NCI-H2107 treated with DMSO at 0.1 percent for 48 hours (cell line): ENCODE measurements around the gene GBA2.

Experiments
- DNase-seq: peaks from one replicate; lab custom pipeline; 2025; ENCODE audit not compliant: unreplicated experiment; lab: John Stamatoyannopoulos, UW

GBA2 gene

GRCh38 chr9:35767458-35767857 lies 18.4 kb upstream of the GBA2 start:
- DNase-seq: no peak

GRCh38 chr9:35766997-35767396 lies 18.0 kb upstream of the GBA2 start:
- DNase-seq: no peak

GRCh38 chr9:35763803-35764202 lies 14.8 kb upstream of the GBA2 start:
- DNase-seq: no peak

- DNase-seq: no peak
Measured at GRCh38 chr9:35763181-35763580, 14.2 kb upstream of the GBA2 start.

GRCh38 chr9:35760651-35761050 lies 11.6 kb upstream of the GBA2 start:
- DNase-seq: no peak

- no peak for DNase-seq
Measured at GRCh38 chr9:35759795-35760194, 10.8 kb upstream of the GBA2 start.

GRCh38 chr9:35758475-35759050 lies 9.5 kb upstream of the GBA2 start:
- no peak for DNase-seq

GRCh38 chr9:35757892-35758275 lies 8.9 kb upstream of the GBA2 start:
- DNase-seq: no peak

- DNase-seq: peak; percentile 65
Measured at GRCh38 chr9:35757226-35757891, 8.3 kb upstream of the GBA2 start.

GRCh38 chr9:35756275-35757225 lies 7.5 kb upstream of the GBA2 start:
- DNase-seq: peak; percentile 64

- no peak for DNase-seq
Measured at GRCh38 chr9:35755071-35755470, 6.0 kb upstream of the GBA2 start.

GRCh38 chr9:35754264-35754663 lies 5.2 kb upstream of the GBA2 start, which contains the start of gene MSMP:
MSMP (minus strand) TSS chr9:35754276; CDS start chr9:35754129, 147 bp downstream.
- DNase-seq: no peak

GRCh38 chr9:35753466-35753865 lies 4.4 kb upstream of the GBA2 start:
- DNase-seq: no peak

GRCh38 chr9:35750256-35750531 lies 1.2 kb upstream of the GBA2 start:
- no peak for DNase-seq

GRCh38 chr9:35749515-35750255 lies 657 bp upstream of the GBA2 start:
- no peak for DNase-seq

GRCh38 chr9:35748242-35748857 lies 678 bp downstream of the GBA2 start:
- DNase-seq: no peak

- DNase-seq: no peak
Measured at GRCh38 chr9:35746583-35746982, 2.4 kb downstream of the GBA2 start.

GRCh38 chr9:35745569-35745968 lies 3.5 kb downstream of the GBA2 start:
- no peak for DNase-seq

- DNase-seq: no peak
Measured at GRCh38 chr9:35743880-35744518, 5.0 kb downstream of the GBA2 start.

GRCh38 chr9:35743452-35743851 lies 5.6 kb downstream of the GBA2 start:
- no peak for DNase-seq
